H1 (cell line): ENCODE data around the gene MLC1. TPM values are rescaled to one million over a fixed set of nuclear protein-coding genes. Genes with fewer than 3 reads are reported as not detected.

Source experiments
- BCL11A ChIP-seq, 2 experiments: IDR thresholded peaks; one replicate each; pipeline ENCODE4 v1.6.1; 2011; ENCODE audit warnings: low read depth in 2 of 2, low read length in 2 of 2, mild to moderate bottlenecking in 2 of 2
- polyA plus RNA-seq, 7 experiments: library from polyadenylated mRNA; depleted of rRNA in 3 of 7; stranded (reverse) in 5 of 7; unstranded in 2 of 7; fragments of >200 nt in 5 of 7; fragments of 200-250 nt in 2 of 7; gene quantifications; 1 replicate in 5 of 7; 2 replicates in 1 of 7; 4 replicates in 1 of 7; pipeline versions ENCODE4 v1.2.1 to v1.2.3, GENCODE V29; 2011 to 2013; ENCODE audit warnings: missing spikeins in 2 of 7, mixed read lengths in 2 of 7
- total RNA-seq: library from RNA; stranded (reverse); fragmentation: NEBNext Ultra II Directional; extraction: Animal tissue kit (Norgen Biotek cat#: 25700); gene quantifications from 2 replicates; pipeline ENCODE4 v1.2.1, GENCODE V29; 2021
- TF ChIP-seq, protein P1 (sequence below): IDR thresholded peaks from 2 replicates; pipeline ENCODE4 v1.6.1; 2012; ENCODE audit warnings: inconsistent platforms

MLC1 gene
- total and polyA plus RNA-seq, 2 of the 8 experiments (the other 6 are each of a cell fraction or from before 2014, with no cell fraction given) = 0.20 TPM; not detected in 1

DNA sequence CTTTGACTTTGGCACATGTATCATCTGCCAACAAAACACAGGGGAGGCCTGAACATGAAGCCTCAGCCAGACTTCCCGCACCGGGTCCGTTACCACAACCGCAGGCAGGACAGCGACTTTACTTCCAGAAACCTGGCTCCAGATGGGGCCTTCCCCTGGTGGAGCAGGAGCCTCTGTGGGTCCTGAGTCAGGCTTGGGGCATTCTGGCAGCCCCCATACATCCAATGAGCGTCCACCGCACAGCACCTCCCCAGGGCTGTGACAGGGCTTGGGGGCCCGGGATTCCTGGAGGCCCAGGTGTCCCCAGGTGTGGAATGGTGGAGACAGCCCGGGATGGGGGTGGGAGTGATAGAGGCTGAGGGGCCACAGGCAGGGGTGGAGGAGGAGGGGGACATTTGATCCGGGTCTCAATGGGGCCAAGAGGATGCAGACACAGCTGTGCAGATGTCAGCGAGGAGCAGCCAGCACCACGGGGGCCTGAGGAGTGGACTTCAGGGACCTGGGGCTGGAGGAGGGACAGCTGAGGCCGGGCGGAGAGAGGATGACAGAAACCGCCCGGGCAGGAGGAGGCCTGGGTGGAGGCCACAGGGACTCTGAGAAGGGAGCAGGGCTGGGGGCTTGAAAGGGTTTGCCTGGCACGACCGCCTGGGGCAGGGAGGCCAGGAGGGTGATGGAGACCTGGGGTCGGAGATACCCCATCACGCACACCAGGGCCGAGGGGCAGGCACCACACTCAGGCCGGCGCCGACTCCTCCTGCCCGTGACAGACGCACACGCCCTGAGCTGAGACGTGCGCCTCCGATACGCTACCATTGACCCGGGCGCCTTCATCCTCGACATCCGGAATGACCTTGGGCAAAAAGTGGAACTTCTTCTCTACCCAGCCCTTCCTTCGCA is 35.7 kb downstream of the MLC1 start (continued):
- no peak for TF ChIP-seq BCL11A (IDR thresholded peaks at IDR 0.05; ENCODE audit: low read depth in 2 of 2, low read length in 2 of 2)
- TF ChIP-seq, protein P1, sequence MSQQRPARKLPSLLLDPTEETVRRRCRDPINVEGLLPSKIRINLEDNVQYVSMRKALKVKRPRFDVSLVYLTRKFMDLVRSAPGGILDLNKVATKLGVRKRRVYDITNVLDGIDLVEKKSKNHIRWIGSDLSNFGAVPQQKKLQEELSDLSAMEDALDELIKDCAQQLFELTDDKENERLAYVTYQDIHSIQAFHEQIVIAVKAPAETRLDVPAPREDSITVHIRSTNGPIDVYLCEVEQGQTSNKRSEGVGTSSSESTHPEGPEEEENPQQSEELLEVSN = no peak
